Measurements from ENCODE around the gene OPN1MW. TPM values are rescaled to one million over a fixed set of nuclear protein-coding genes. Genes with fewer than 3 reads are reported as not detected.

Gene OPN1MW
- total and polyA plus RNA-seq, 2 of the 8 experiments (the other 6 are each of a cell fraction or from before 2014, with no cell fraction given), result not detected

GRCh38 chrX:154140742-154141141 is 41.7 kb upstream of the OPN1MW start (continued):
- TF ChIP-seq CTCF (IDR thresholded peaks at IDR 0.05; ENCODE audit: control extremely low read depth in 1 of 3, insufficient read depth in 1 of 3, low read depth in 1 of 3, low read length in 3 of 3) (no peak), CBX5 (IDR thresholded peaks at IDR 0.05; ENCODE audit: low read depth, low read length) (no peak), HDAC2 (IDR thresholded peaks at IDR 0.05; ENCODE audit: borderline replicate concordance in 1 of 2, low read depth in 2 of 2, low read length in 2 of 2) (no peak), TAF7 (optimal IDR thresholded peaks at IDR 0.05; ENCODE audit: borderline replicate concordance, low read depth, low read length) (no peak), CTBP2 (IDR thresholded peaks at IDR 0.05; ENCODE audit: borderline replicate concordance, insufficient read depth, insufficient read length, low read length) (no peak), CEBPB (IDR thresholded peaks at IDR 0.05; ENCODE audit: low read depth, low read length) (no peak), TAF1 (IDR thresholded peaks at IDR 0.05; ENCODE audit: low read depth, low read length) (no peak)

Measured in H1 (cell line).